Fibroblast of skin of scalp (primary cell): ENCODE results near the gene FNDC3B.

Experiments used
- DNase-seq: peaks from one replicate; pipeline ENCODE4 v3.0.0-alpha.2; 2013

Gene FNDC3B

GRCh38 chr3:172317481-172317880, 278.1 kb downstream of the FNDC3B start:
- DNase-seq: no peak

GRCh38 chr3:172317984-172318383, 278.6 kb downstream of the FNDC3B start:
- peak; percentile 91 for DNase-seq

GRCh38 chr3:172319595-172319994, 280.2 kb downstream of the FNDC3B start:
- no peak for DNase-seq

- DNase-seq: no peak
These were observed 281.1 kb downstream of the FNDC3B start for GRCh38 chr3:172320468-172320867.

- peak; percentile 36 for DNase-seq
These were observed 281.7 kb downstream of the FNDC3B start for GRCh38 chr3:172321035-172321434.

GRCh38 chr3:172323894-172324610, 284.7 kb downstream of the FNDC3B start:
- DNase-seq: peak; percentile 64

- DNase-seq: no peak
These were observed 285.3 kb downstream of the FNDC3B start for GRCh38 chr3:172324611-172325203.

GRCh38 chr3:172325461-172325860, 286.1 kb downstream of the FNDC3B start:
- no peak for DNase-seq

GRCh38 chr3:172326993-172327392, 287.6 kb downstream of the FNDC3B start:
- no peak for DNase-seq

GRCh38 chr3:172328282-172328681, 288.9 kb downstream of the FNDC3B start:
- DNase-seq: no peak

- no peak for DNase-seq
These were observed 289.7 kb downstream of the FNDC3B start for GRCh38 chr3:172329070-172329469.

GRCh38 chr3:172330413-172330812, 291.0 kb downstream of the FNDC3B start:
- DNase-seq: no peak

- DNase-seq: peak; percentile 58
These were observed 293.1 kb downstream of the FNDC3B start for GRCh38 chr3:172332256-172333041.

- DNase-seq: no peak
These were observed 293.6 kb downstream of the FNDC3B start for GRCh38 chr3:172333042-172333377.

- DNase-seq: no peak
These were observed 294.5 kb downstream of the FNDC3B start for GRCh38 chr3:172333692-172334457.

GRCh38 chr3:172334671-172335207, 295.4 kb downstream of the FNDC3B start:
- DNase-seq: no peak

GRCh38 chr3:172339892-172340291, 300.5 kb downstream of the FNDC3B start:
- no peak for DNase-seq

GRCh38 chr3:172340583-172340982, 301.2 kb downstream of the FNDC3B start:
- no peak for DNase-seq

- peak; percentile 67 for DNase-seq
These were observed 302.2 kb downstream of the FNDC3B start for GRCh38 chr3:172341482-172342059.

GRCh38 chr3:172342097-172342659, 302.8 kb downstream of the FNDC3B start:
- no peak for DNase-seq

GRCh38 chr3:172343117-172343516, 303.7 kb downstream of the FNDC3B start:
- no peak for DNase-seq

GRCh38 chr3:172343979-172344378, 304.6 kb downstream of the FNDC3B start:
- DNase-seq: no peak
